GM12878 (cell line): ENCODE measurements around the gene HCN3. TPM values are rescaled to one million over a fixed set of nuclear protein-coding genes. Genes with fewer than 3 reads are reported as not detected.

Experiments used
- BHLHE40 ChIP-seq, 2 experiments: fragments of 450-650 bp in 1 of 2; IDR thresholded peaks; 2 replicates each; pipeline ENCODE4 v1.6.1; 2011 to 2017; ENCODE audit warnings: low read depth in 2 of 2, borderline replicate concordance in 1 of 2, improper control_type of control experiment in 1 of 2, low read length in 1 of 2, mild to moderate bottlenecking in 1 of 2
- CBX3 ChIP-seq: fragments of 200-600 bp; sonication (generic); IDR thresholded peaks from 2 replicates; pipeline ENCODE4 v1.6.1; 2016; ENCODE audit warnings: low read depth, borderline replicate concordance
- ETV6 ChIP-seq, 2 experiments: fragments of 450-650 bp in 1 of 2; IDR thresholded peaks in 1 of 2; conservative IDR thresholded peaks in 1 of 2; 2 replicates each; pipeline ENCODE4 v1.6.1; 2014; ENCODE audit warnings: antibody characterized with exemption in 1 of 2, borderline replicate concordance in 1 of 2, low read depth in 1 of 2, mild to moderate bottlenecking in 1 of 2, moderate library complexity in 1 of 2
- GABPA ChIP-seq: IDR thresholded peaks from 2 replicates; pipeline ENCODE4 v1.6.1; 2014; ENCODE audit warnings: antibody characterized with exemption, low read depth, mild to moderate bottlenecking, inconsistent platforms
- IKZF2 ChIP-seq, 2 experiments: fragments of 450-650 bp; IDR thresholded peaks; 2 replicates each; pipeline ENCODE4 v1.6.1; 2017; ENCODE audit warnings: mild to moderate bottlenecking in 2 of 2, moderate library complexity in 2 of 2
- MEF2B ChIP-seq: fragments of 450-650 bp; IDR thresholded peaks from 2 replicates; pipeline ENCODE4 v1.6.1; 2018; ENCODE audit warnings: mild to moderate bottlenecking, moderate library complexity; ENCODE audit not compliant: partially characterized antibody, poor library complexity, severe bottlenecking
- MYC ChIP-seq: IDR thresholded peaks from 2 replicates; pipeline ENCODE4 v1.6.1; 2011; ENCODE audit warnings: mild to moderate bottlenecking, low read length, moderate library complexity, inconsistent platforms; ENCODE audit not compliant: insufficient read depth, insufficient replicate concordance, insufficient read length, severe bottlenecking
- RAD21 ChIP-seq: IDR thresholded peaks from 2 replicates; pipeline ENCODE4 v1.6.1; 2011; ENCODE audit warnings: mild to moderate bottlenecking, low read depth, low read length, moderate library complexity; ENCODE audit not compliant: insufficient read depth
- RELA ChIP-seq: fragments of 450-650 bp; IDR thresholded peaks from 2 replicates; pipeline ENCODE4 v1.8.0; 2014; ENCODE audit warnings: borderline replicate concordance; ENCODE audit not compliant: partially characterized antibody
- RFX5 ChIP-seq: IDR thresholded peaks from 2 replicates; pipeline ENCODE4 v1.6.1; 2011; ENCODE audit warnings: low read depth, low read length, improper control_type of control experiment
- RUNX3 ChIP-seq: IDR thresholded peaks from 2 replicates; pipeline ENCODE4 v1.6.1; 2012; ENCODE audit warnings: low read length, inconsistent platforms
- SP1 ChIP-seq: IDR thresholded peaks from one replicate; pipeline ENCODE4 v1.6.1; 2011; ENCODE audit warnings: low read depth, low read length
- STAT3 ChIP-seq: IDR thresholded peaks from 2 replicates; pipeline ENCODE4 v1.6.1; 2011; ENCODE audit warnings: low read depth, low read length, improper control_type of control experiment
- TARDBP ChIP-seq: IDR thresholded peaks from 2 replicates; pipeline ENCODE4 v1.6.1; 2016; ENCODE audit warnings: borderline replicate concordance
- TCF7 ChIP-seq: IDR thresholded peaks from 2 replicates; pipeline ENCODE4 v1.6.1; 2014; ENCODE audit warnings: antibody characterized with exemption, borderline replicate concordance
- ZNF592 ChIP-seq: fragments of 450-650 bp; IDR thresholded peaks from 2 replicates; pipeline ENCODE4 v1.6.1; 2017; ENCODE audit warnings: mild to moderate bottlenecking, moderate library complexity
- polyA plus RNA-seq, 11 experiments: library from polyadenylated mRNA; depleted of rRNA in 4 of 11; unstranded in 6 of 11; stranded (reverse) in 5 of 11; fragments of >200 nt; fragmentation: Nextera tagmentation in 4 of 11; fragmentation: Illumina TruSeq in 1 of 11; extraction: Ambion mirVana in 4 of 11; extraction: Trizol in 1 of 11; gene quantifications; 1 replicate in 1 of 11; 2 replicates in 10 of 11; pipeline versions ENCODE4 v1.2.1 to v1.2.3, GENCODE V29; 2011 to 2016; ENCODE audit warnings: inconsistent platforms in 2 of 11, missing spikeins in 2 of 11, low read depth in 1 of 11
- total RNA-seq, 4 experiments: library from RNA; depleted of rRNA in 3 of 4; stranded (reverse); fragments of >200 nt in 3 of 4; fragmentation: Illumina TruSeq in 1 of 4; extraction: Trizol in 1 of 4; gene quantifications; 2 replicates each; pipeline versions ENCODE4 v1.2.1 to v1.2.3, GENCODE V29; 2013 to 2021
- TF ChIP-seq, protein P1 (sequence below): fragments of 450-650 bp; IDR thresholded peaks from 2 replicates; pipeline ENCODE4 v1.6.1; 2017; ENCODE audit warnings: mild to moderate bottlenecking
- TF ChIP-seq, protein P2 (sequence below): fragments of 450-650 bp; formaldehyde crosslinking; IDR thresholded peaks from 2 replicates; pipeline ENCODE4 v1.5.0; 2022; ENCODE audit warnings: mild to moderate bottlenecking, missing genetic modification characterization
- TF ChIP-seq, protein P3 (sequence below): IDR thresholded peaks from 2 replicates; pipeline ENCODE4 v1.6.1; 2011; ENCODE audit warnings: low read depth, mild to moderate bottlenecking, low read length, moderate library complexity, borderline replicate concordance; ENCODE audit errors: extremely low read depth

Gene HCN3
- total and polyA plus RNA-seq, 10 of the 15 experiments (the other 5 are each of a cell fraction or from before 2014, with no cell fraction given): 0.08 to 4.1 (median 1.8) TPM

GRCh38 chr1:155308493-155309422 lies 31.5 kb downstream of the HCN3 start, which contains the start of gene FDPS (continued):
- peak; percentile 76 to 89 for TF ChIP-seq BHLHE40 (IDR thresholded peaks at IDR 0.05; ENCODE audit: borderline replicate concordance in 1 of 2, low read depth in 2 of 2, low read length in 1 of 2)
- no peak for TF ChIP-seq TCF7
- no peak; the same call in 1 of the 2 replicates for TF ChIP-seq GABPA
- no peak for TF ChIP-seq IKZF2 (IDR thresholded peaks at IDR 0.05)
- TF ChIP-seq, protein P1, sequence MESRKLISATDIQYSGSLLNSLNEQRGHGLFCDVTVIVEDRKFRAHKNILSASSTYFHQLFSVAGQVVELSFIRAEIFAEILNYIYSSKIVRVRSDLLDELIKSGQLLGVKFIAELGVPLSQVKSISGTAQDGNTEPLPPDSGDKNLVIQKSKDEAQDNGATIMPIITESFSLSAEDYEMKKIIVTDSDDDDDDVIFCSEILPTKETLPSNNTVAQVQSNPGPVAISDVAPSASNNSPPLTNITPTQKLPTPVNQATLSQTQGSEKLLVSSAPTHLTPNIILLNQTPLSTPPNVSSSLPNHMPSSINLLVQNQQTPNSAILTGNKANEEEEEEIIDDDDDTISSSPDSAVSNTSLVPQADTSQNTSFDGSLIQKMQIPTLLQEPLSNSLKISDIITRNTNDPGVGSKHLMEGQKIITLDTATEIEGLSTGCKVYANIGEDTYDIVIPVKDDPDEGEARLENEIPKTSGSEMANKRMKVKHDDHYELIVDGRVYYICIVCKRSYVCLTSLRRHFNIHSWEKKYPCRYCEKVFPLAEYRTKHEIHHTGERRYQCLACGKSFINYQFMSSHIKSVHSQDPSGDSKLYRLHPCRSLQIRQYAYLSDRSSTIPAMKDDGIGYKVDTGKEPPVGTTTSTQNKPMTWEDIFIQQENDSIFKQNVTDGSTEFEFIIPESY: no peak
- TF ChIP-seq RAD21: no peak
- TF ChIP-seq MEF2B: no peak
- no peak for TF ChIP-seq STAT3
- no peak for TF ChIP-seq ZNF592
- peak; percentile 95 for TF ChIP-seq RELA
- peak; percentile 86 for TF ChIP-seq RFX5
- TF ChIP-seq, protein P2, sequence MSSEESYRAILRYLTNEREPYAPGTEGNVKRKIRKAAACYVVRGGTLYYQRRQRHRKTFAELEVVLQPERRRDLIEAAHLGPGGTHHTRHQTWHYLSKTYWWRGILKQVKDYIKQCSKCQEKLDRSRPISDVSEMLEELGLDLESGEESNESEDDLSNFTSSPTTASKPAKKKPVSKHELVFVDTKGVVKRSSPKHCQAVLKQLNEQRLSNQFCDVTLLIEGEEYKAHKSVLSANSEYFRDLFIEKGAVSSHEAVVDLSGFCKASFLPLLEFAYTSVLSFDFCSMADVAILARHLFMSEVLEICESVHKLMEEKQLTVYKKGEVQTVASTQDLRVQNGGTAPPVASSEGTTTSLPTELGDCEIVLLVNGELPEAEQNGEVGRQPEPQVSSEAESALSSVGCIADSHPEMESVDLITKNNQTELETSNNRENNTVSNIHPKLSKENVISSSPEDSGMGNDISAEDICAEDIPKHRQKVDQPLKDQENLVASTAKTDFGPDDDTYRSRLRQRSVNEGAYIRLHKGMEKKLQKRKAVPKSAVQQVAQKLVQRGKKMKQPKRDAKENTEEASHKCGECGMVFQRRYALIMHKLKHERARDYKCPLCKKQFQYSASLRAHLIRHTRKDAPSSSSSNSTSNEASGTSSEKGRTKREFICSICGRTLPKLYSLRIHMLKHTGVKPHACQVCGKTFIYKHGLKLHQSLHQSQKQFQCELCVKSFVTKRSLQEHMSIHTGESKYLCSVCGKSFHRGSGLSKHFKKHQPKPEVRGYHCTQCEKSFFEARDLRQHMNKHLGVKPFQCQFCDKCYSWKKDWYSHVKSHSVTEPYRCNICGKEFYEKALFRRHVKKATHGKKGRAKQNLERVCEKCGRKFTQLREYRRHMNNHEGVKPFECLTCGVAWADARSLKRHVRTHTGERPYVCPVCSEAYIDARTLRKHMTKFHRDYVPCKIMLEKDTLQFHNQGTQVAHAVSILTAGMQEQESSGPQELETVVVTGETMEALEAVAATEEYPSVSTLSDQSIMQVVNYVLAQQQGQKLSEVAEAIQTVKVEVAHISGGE (CRISPR knock-in tag): no peak
- no peak for TF ChIP-seq ETV6 (conservative IDR thresholded peaks at IDR 0.05 in 1 of 2, IDR thresholded peaks at IDR 0.05 in 1 of 2; ENCODE audit: borderline replicate concordance in 1 of 2, low read depth in 1 of 2)
- TF ChIP-seq, protein P3, sequence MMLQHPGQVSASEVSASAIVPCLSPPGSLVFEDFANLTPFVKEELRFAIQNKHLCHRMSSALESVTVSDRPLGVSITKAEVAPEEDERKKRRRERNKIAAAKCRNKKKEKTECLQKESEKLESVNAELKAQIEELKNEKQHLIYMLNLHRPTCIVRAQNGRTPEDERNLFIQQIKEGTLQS: no peak
- no peak for TF ChIP-seq MYC
- peak; percentile 93 for TF ChIP-seq SP1
- TF ChIP-seq TARDBP: no peak
- no peak for TF ChIP-seq CBX3
- TF ChIP-seq RUNX3: peak; percentile 83
